ENCODE results near the gene THSD4. TPM values are rescaled to one million over a fixed set of nuclear protein-coding genes. Genes with fewer than 3 reads are reported as not detected.
A peak's percentile ranks its signal among the peaks of the same experiment; 100 is the strongest.

Gene THSD4
- total and polyA plus RNA-seq, 2 of the 8 experiments (the other 6 are each of a cell fraction or from before 2014, with no cell fraction given) = 2.5 to 6.2 TPM

DNA sequence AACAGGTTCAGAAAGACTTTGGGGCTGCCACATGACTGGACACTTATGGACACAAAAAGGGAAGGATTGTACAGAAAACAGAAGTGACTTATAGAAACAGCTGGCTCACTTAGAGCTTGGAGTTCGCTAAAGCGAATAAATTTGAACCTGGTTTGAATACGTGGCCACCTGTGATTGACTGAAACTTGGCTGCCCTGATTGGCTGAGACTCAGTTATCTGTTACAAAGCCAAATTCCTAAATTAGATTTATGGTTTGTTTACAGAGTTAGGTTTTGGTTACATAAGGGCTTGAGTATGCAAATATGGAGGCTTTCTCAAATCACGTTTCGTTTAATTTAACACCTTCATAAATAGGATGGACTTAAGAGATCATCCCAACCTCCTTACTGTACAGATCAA is 270.2 kb downstream of the THSD4 start:
- H2BK5ac ChIP-seq (ENCODE audit: low read depth, low read length) = peak overlapping the region; percentile 74; the same call in 1 of the 2 replicates
- peak overlapping the region; percentile 93; the same call in 1 of the 2 replicates for H2BK12ac ChIP-seq (ENCODE audit: low read depth, low read length)
- no peak overlapping the region for H3K14ac ChIP-seq (ENCODE audit: insufficient read length)
- peak overlapping the region; percentile 83; the same call in 1 of the 2 replicates for H2BK20ac ChIP-seq (ENCODE audit: low read length)
- no peaks in the 10 kb centered on the region for H3K9me3 ChIP-seq (ENCODE audit: insufficient read depth in 2 of 2, low read depth in 1 of 2, low read length in 1 of 2)
- H4K20me1 ChIP-seq (replicated peaks in 1 of 2; ENCODE audit: control insufficient read depth in 1 of 2, insufficient read depth in 2 of 2, low read length in 2 of 2) = no peaks in the 10 kb centered on the region
- ChIA-PET POLR2A (ENCODE audit: partially characterized antibody) (interaction anchor here (1.1 to 1.9 kb wide), 2 partner anchors 180 to 416 kb away, joined by 4 to 5 read pairs; no protein-coding TSS in a partner anchor), CTCF (ENCODE audit: partially characterized antibody) (interaction anchor here (0.9 to 4.0 kb wide), 13 partner anchors 9 to 416 kb away, joined by 3 to 61 read pairs (median 6); no protein-coding TSS in a partner anchor)
- TF ChIP-seq SAP30 (IDR thresholded peaks at IDR 0.05; ENCODE audit: insufficient read depth, insufficient replicate concordance, low read length) (no peak), ZNF274 (IDR thresholded peaks at IDR 0.05; ENCODE audit: borderline replicate concordance, extremely low read depth, low read length) (no peak)
- peak overlapping the region; percentile 46 for H2AK5ac ChIP-seq (ENCODE audit: low read depth, low read length)
- H3K27ac ChIP-seq (ENCODE audit: low read depth, low read length) = no peak overlapping the region
- H3K56ac ChIP-seq (replicated peaks; ENCODE audit: insufficient read length, low read depth, low read length) = no peak overlapping the region
- no peak overlapping the region for H3K4ac ChIP-seq (replicated peaks; ENCODE audit: insufficient read length, low read depth, low read length)
- no peaks in the 10 kb centered on the region for H3K79me2 ChIP-seq (ENCODE audit: control insufficient read depth in 1 of 2, insufficient read depth in 2 of 2, low read length in 2 of 2)
- H3K4me1 ChIP-seq (replicated peaks in 1 of 4; ENCODE audit: control insufficient read depth in 3 of 4, insufficient read depth in 4 of 4, low read length in 3 of 4) = peaks cover 15 to 24% (median 19%) of the 10 kb centered on the region in 4 experiments; a peak in 6 of 7 replicates
- FAIRE-seq (no peak), DNase-seq (ENCODE audit: low read depth in 1 of 2, low spot score in 2 of 2) (no peak)
- peak overlapping the region in 1 of 2 experiments; percentile 75; a peak in 2 of 4 replicates for H3K4me2 ChIP-seq (ENCODE audit: insufficient read depth in 1 of 2, low read depth in 2 of 2, low read length in 2 of 2)
- peak overlapping the region; percentile 38 for H4K91ac ChIP-seq (replicated peaks; ENCODE audit: insufficient read length, low read length)
- H4K8ac ChIP-seq (ENCODE audit: extremely low read depth, insufficient read depth, low read length) = no peak overlapping the region
- H3K36me3 ChIP-seq (ENCODE audit: control insufficient read depth in 2 of 4, insufficient read depth in 4 of 4, low read length in 3 of 4) = no peaks in the 10 kb centered on the region
- no peaks in the 10 kb centered on the region; the same call in 1 of the 2 replicates for H3K23me2 ChIP-seq (ENCODE audit: low read depth, low read length)
- no peak overlapping the region for H3K23ac ChIP-seq (ENCODE audit: insufficient read length)
- no peak overlapping the region for H4K5ac ChIP-seq (ENCODE audit: insufficient read length, low read depth, low read length)
- WGBS, 2 experiments (ENCODE audit: extremely low coverage in 1 of 2, insufficient coverage in 1 of 2, insufficient read length in 1 of 2, insufficient replicate concordance in 2 of 2, low coverage in 1 of 2, low lambda C conversion rate in 2 of 2, missing lambda C conversion rate in 1 of 2) = 79% methylated on average over 4 of the region's 5 CpGs; no CpG with 5 or more reads in 1 of the 2 experiments
- H3K4me3 ChIP-seq (ENCODE audit: extremely low read depth in 1 of 4, insufficient read depth in 2 of 4, low read depth in 3 of 4, low read length in 4 of 4) = 0 out of 8 replicates have a peak overlapping the region, but pooled peaks of 1 of the 4 experiments have one; percentile 30
- H3K27me3 ChIP-seq (replicated peaks in 1 of 4; ENCODE audit: control insufficient read depth in 3 of 4, extremely low read depth in 1 of 4, insufficient read depth in 3 of 4, low read length in 3 of 4) = no peaks in the 10 kb centered on the region
- no peak overlapping the region for H2BK15ac ChIP-seq (ENCODE audit: low read length)
- H3K79me1 ChIP-seq (ENCODE audit: low read depth, low read length) = no peaks in the 10 kb centered on the region
- peak overlapping the region; percentile 19 for H3K18ac ChIP-seq (ENCODE audit: extremely low read depth, low read length)
- H2BK120ac ChIP-seq (replicated peaks; ENCODE audit: low read depth, low read length) = peak overlapping the region; percentile 21
- H3K9ac ChIP-seq (replicated peaks in 1 of 4; ENCODE audit: extremely low read depth in 1 of 4, low read depth in 3 of 4, low read length in 3 of 4) = no peak overlapping the region
- H2AFZ ChIP-seq (ENCODE audit: low read length) = no peak overlapping the region

All from H1 (cell line).